Brain microvascular endothelial cell (primary cell): ENCODE measurements around the gene STK11.

ENCODE experiments used
- DNase-seq: peaks from one replicate; pipeline ENCODE4 v3.0.0-alpha.2; 2020
- H3K27ac ChIP-seq: fragments of 250-450 bp; sonication (Bioruptor Pico); 2 replicates; pipeline ENCODE4 v1.5.1; 2020; ENCODE audit warnings: mild to moderate bottlenecking, moderate library complexity
- H3K27me3 ChIP-seq: fragments of 250-450 bp; sonication (Bioruptor Pico); replicated peaks from 2 replicates; pipeline ENCODE4 v1.5.1; 2020; ENCODE audit warnings: mild to moderate bottlenecking
- H3K36me3 ChIP-seq: fragments of 250-450 bp; sonication (Bioruptor Pico); replicated peaks from 2 replicates; pipeline ENCODE4 v1.5.1; 2020; ENCODE audit warnings: mild to moderate bottlenecking
- H3K4me3 ChIP-seq: 2 replicates; pipeline ENCODE4 v1.5.1; 2011; ENCODE audit warnings: low read depth, mild to moderate bottlenecking, control low read depth, low read length, moderate library complexity
- CTCF ChIP-seq: IDR thresholded peaks from 2 replicates; pipeline ENCODE4 v1.5.1; 2011; ENCODE audit warnings: low read depth, mild to moderate bottlenecking, moderate library complexity, low read length, control low read depth, inconsistent platforms; ENCODE audit errors: missing control alignments
- in situ Hi-C: cut with HindIII; loops from 2 replicates; pipeline ENCODE4 v1.10.0; 2017; ENCODE audit warnings: low sequenced_read_pairs, low pct_ligation_motif_present

Gene STK11

GRCh38 chr19:1269478-1270212 is 64.1 kb downstream of the STK11 start:
- in situ Hi-C loops = no loop called here
- no peaks in the 10 kb centered on the region for H3K27me3 ChIP-seq
- peak overlapping the region; percentile 68 for H3K4me3 ChIP-seq
- TF ChIP-seq CTCF = peak; percentile 15
- peak; percentile 81 for DNase-seq
- H3K36me3 ChIP-seq = peaks cover 36% of the 10 kb centered on the region
- peak overlapping the region; percentile 79 for H3K27ac ChIP-seq

DNA sequence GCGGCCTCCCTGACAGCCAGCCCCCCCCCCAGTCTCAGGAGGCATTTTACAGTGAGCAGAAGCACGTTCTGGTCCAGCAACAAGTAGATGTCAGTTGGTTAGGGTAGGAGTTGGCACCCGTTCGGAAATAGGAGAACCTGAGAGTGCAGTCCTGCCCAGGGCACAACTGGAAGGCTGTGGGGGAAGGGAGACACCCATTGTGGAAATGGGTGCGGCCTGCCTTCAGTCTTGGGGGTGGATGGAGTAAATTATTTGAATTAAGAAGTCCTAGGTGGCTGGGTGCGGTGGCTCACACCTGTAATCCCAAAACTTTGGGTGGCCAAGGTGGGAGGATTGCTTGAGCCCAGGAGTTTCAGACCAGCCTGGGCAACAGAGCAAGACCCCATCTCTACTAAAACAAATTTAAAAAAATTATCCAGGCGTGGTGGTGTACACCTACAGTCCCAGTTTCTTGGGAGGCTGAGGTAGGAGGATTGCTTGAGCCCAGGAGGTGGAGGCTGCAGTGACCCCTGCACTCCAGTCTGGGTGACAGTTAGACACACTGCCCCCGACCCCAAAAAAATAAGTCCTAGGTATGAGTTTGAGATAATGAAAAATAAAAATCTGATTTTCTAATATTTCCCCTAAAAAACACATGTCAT is 64.8 kb downstream of the STK11 start:
- DNase-seq = no peak
- Histone ChIP-seq H3K36me3 (peaks cover 41% of the 10 kb centered on the region), H3K4me3 (peak overlapping the region; percentile 68), H3K27ac (peak overlapping the region; percentile 79), H3K27me3 (no peaks in the 10 kb centered on the region)
- no peak for TF ChIP-seq CTCF
- in situ Hi-C loops = no loop called here

GRCh38 chr19:1270854-1271527 is 65.4 kb downstream of the STK11 start:
- H3K27me3 ChIP-seq = no peaks in the 10 kb centered on the region
- peak overlapping the region; percentile 68 for H3K4me3 ChIP-seq
- peak overlapping the region; percentile 79 for H3K27ac ChIP-seq
- no peak for TF ChIP-seq CTCF
- no peak for DNase-seq
- H3K36me3 ChIP-seq = peaks cover 41% of the 10 kb centered on the region
- in situ Hi-C loops = no loop called here

- no peak overlapping the region for H3K4me3 ChIP-seq
- no peaks in the 10 kb centered on the region for H3K27me3 ChIP-seq
- H3K27ac ChIP-seq = no peak overlapping the region
- H3K36me3 ChIP-seq = peaks cover 41% of the 10 kb centered on the region
- in situ Hi-C loops = no loop called here
- TF ChIP-seq CTCF = no peak
- DNase-seq = no peak
These were observed 66.2 kb downstream of the STK11 start for GRCh38 chr19:1271528-1272422.

GRCh38 chr19:1272423-1273262 is 67.1 kb downstream of the STK11 start:
- H3K4me3 ChIP-seq = no peak overlapping the region
- no peak for TF ChIP-seq CTCF
- H3K27ac ChIP-seq = no peak overlapping the region
- H3K36me3 ChIP-seq = peaks cover 41% of the 10 kb centered on the region
- in situ Hi-C loops = no loop called here
- H3K27me3 ChIP-seq = no peaks in the 10 kb centered on the region
- DNase-seq = no peak
